AG20443 (cell line): Measurements from ENCODE around the gene SYT17.

Experiments used
- DNase-seq: peaks from one replicate; pipeline ENCODE4 v3.0.0; 2012; ENCODE audit warnings: low spot score, mixed read lengths

The SYT17 gene

DNA sequence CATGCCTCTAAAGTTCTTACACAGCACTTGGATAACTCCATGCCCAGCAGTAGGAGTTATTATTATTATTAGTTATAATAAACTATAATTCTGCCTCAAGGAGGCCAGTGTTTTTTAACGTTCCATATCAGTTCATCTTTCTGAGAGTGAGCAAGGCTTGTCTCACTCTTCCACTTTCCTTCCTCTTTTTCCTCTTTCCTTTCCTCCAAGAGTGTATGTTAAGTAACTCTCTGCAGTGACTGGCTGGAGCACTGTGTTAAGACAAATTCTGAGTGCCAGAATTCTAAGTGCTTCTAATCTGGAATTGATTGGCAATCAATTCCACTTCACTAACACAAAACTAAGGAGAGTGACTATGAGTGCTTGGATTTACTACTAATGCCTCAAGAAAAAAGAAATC lies 133.9 kb downstream of the SYT17 start:
- no peak for DNase-seq

DNA sequence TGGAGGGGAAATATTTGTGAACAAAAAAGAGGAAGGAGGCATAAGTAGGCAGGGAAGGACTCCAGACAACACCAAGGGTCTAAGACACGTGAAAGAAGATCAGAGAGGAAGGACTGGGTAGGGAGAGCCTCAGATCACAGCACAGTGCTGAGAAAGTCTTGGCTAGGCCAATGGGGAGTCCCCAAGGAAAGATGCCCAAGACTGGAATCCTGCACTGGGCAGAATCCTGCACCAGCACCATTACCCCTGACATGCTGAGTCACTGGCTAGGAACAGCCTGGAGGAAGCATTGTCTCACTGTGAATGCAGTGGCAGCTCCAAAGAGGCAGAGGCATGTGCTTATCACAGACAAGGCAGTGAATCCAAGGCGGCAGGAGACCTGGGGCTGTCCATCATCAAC lies 136.7 kb downstream of the SYT17 start:
- DNase-seq = no peak

DNA sequence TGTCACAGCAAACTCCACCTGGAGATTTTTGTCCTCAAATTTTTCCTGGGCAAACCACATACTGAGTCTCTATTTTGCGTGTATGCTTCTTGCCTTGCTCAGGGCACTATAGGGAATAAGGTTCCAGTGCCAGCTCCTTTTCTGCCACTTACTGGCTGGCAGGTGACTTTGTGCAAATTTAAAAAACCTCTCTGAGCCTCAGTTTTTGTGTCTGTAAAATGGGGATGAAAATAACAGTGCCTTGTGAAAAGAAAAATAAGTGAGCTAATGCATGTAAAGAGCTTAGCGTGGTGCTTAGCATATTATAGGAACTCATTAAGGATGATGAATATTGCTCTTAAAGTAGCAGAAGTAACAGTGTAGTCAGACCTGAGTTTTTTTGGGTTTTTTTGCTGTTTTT lies 137.4 kb downstream of the SYT17 start:
- no peak for DNase-seq

DNA sequence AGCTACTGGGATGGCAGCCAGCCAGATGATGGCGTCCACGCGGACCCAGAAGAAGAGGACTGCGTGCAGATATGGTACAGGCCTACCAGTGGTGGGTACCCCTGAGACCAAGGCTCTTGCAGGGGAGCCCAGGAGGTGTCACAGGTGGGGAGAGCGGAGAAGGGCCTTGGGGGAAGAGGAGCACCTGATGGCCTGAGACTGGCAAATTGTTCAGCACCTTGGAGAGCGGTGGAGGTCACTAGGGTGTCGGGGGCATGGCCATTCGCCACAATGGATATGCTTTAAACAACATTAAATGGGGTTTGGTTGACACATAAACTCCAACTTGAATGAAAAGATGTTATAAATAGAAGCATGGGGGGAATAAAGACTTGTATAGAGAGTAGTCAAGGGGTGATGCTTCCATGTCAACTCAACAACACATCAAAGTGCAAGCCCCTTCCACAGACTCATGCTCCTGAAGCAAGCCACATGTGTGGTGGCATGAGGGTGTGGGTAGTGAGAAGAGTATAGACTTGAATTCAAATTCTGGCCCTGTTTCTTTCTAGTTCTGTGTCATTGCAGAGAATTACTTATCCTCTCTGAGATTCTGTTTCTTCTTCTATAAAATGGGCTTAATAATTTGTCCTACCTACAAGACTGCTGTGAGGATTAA lies 139.7 kb downstream of the SYT17 start:
- DNase-seq = no peak

DNA sequence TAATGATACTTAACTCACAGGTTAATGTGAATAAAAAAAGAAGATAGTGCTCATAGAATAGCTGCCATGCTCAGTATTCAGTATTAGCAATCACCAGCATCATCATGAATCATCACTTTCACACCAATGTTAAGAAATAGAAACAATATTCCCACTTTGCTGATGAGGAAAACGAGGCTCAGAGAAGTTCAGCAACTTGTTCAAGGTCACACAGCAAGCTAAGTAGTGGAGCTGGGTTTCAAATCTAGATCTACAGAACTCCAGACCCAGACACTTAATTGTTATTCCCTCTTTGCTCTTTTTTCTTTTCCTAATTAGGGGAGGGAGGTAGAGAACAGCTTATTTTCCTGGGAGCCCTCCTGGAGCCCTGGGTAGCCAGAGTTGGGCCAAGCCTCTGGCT lies 140.4 kb downstream of the SYT17 start:
- no peak for DNase-seq

DNA sequence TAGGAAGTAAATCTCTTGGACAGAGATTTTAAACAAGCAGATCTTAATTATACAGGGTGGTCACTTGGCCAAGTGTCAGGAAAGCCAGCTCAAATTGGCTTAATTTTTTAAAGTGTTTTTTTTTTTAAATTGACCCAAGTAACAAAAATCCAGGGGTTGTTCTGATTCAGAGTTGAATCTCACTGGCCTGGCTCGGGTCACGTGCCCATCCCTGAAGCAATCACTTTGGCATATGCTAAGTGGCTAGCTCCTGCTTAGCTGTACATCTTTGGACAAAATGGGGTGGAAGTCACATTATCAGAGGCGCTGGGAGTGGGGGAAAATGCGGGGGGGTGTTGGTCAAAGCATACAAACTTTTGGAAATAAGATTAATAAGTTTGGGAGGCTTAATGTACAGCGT lies 141.1 kb downstream of the SYT17 start:
- DNase-seq = no peak

DNA sequence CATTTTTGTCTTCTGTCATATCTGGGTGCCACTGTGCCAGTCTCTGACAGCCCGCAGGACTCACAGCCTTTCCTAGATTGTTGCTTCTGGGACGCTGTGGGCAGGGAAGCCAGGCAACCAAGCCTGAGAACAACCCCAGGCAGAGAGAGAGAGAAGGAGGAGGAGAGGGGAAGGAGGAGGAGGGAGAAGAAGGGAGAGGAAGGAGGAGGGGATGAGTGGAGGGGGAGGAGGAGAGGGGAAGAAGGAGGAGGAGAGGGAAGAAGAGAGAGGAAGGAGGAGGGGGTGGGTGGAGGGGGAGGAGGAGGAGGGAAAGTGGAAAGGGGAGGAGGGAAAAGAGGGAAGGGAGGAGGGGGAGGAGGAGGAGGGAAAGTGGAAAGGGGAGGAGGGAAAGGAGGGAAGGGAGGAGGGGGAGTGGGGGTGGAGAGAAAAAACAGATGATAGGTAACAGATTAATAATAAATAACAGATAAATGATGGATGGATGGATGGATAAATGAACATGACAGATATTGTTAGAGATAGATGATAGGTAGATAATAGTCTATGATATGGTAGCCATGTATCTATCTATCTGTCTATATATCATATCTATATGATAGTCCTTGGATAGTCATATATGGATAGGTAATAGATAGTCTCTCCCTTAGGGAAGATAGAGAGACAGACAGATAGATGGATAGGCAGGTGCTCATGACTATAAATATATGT lies 146.8 kb downstream of the SYT17 start:
- no peak for DNase-seq

DNA sequence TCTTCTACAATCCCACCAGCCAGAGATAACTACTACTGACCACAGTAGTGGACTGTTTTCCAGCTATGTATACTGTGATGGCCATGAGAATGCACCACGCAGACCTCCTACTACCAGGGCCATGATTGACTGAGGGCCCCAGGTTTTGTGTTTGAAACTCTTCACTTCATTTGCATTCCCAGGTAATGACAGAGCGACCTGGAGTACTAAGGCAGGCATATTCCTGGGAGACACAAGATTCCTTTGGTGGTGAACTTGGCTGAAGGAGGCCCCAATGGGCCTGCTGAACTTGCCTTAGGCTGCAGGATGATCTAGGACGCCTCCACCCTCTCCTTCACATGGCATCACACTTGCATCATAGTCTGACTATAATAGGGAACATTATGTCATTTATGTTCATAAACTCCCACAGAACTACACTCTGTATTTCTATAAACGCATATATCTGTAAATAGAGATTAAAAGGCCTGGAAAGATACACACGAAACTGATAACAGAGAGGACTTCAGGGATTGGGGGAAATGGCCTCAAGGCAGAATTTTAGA lies 147.9 kb downstream of the SYT17 start:
- no peak for DNase-seq

DNA sequence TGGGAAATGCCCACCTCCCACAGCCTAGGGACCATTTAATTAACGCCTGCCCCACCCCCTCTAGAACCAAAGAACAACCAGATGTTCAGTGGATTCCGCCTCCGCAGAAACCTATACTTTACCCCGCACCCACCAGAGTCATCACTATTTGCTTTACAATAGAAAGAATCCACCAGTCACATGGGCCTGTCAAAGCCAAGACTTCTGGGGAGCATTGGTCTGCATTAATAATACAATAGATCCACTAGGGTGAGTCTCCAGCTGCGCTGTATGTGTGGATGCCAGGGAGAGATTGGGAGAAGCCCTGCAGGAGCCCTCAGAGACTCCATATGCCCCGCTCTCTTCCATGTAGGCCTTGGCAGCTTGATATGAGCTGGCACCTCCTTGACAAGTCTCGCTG lies 148.8 kb downstream of the SYT17 start:
- no peak for DNase-seq
